DND-41 (cell line): ENCODE data around the gene AHNAK.

ENCODE experiments used
- ATAC-seq: fragments of 200-7000 bp; cut with Tn5 transposase; 3 replicates; pipeline ENCODE4 v1.9.1; 2021; ENCODE audit warnings: low read depth; ENCODE audit not compliant: insufficient read depth
- DNase-seq: peaks from one replicate; pipeline ENCODE4 v3.0.0-alpha.2; 2020
- H2AFZ ChIP-seq: 2 replicates; pipeline ENCODE4 v1.6.0; 2012; ENCODE audit warnings: low read depth, low read length
- H3K27ac ChIP-seq: 2 replicates; pipeline ENCODE4 v1.5.1; 2012; ENCODE audit warnings: low read length, inconsistent platforms
- H3K27me3 ChIP-seq: fragments of 200-600 bp; sonication (generic); 2 replicates; pipeline ENCODE4 v1.6.0; 2012; ENCODE audit warnings: low read length, mild to moderate bottlenecking, inconsistent platforms; ENCODE audit not compliant: insufficient read depth, poor library complexity
- H3K36me3 ChIP-seq: 2 replicates; pipeline ENCODE4 v1.5.1; 2012; ENCODE audit warnings: low read length, inconsistent platforms; ENCODE audit not compliant: insufficient read depth
- H3K4me1 ChIP-seq: 2 replicates; pipeline ENCODE4 v1.5.1; 2012; ENCODE audit warnings: mild to moderate bottlenecking, low read length; ENCODE audit not compliant: insufficient read depth
- H3K4me2 ChIP-seq: 2 replicates; pipeline ENCODE4 v1.6.0; 2012; ENCODE audit warnings: mild to moderate bottlenecking, moderate library complexity, low read length, inconsistent platforms; ENCODE audit not compliant: insufficient read depth
- H3K4me3 ChIP-seq, 2 experiments: fragments of 200-600 bp in 1 of 2; shearing (Covaris generic) in 1 of 2; 2 replicates each; pipeline ENCODE4 v1.5.1; 2012 to 2016; ENCODE audit warnings: inconsistent platforms in 2 of 2, low read length in 2 of 2, mild to moderate bottlenecking in 2 of 2, low read depth in 1 of 2, moderate library complexity in 1 of 2
- H3K79me2 ChIP-seq: 2 replicates; pipeline ENCODE4 v1.6.0; 2012; ENCODE audit warnings: low read length, inconsistent platforms; ENCODE audit not compliant: insufficient read depth
- H3K9ac ChIP-seq: 2 replicates; pipeline ENCODE4 v1.6.0; 2012; ENCODE audit warnings: low read depth, mild to moderate bottlenecking, inconsistent platforms, low read length, moderate library complexity
- H3K9me3 ChIP-seq: 2 replicates; pipeline ENCODE4 v1.5.1; 2012; ENCODE audit warnings: low read length, moderate library complexity, mild to moderate bottlenecking, inconsistent platforms; ENCODE audit not compliant: insufficient read depth, severe bottlenecking
- H4K20me1 ChIP-seq: 2 replicates; pipeline ENCODE4 v1.6.0; 2012; ENCODE audit warnings: low read length; ENCODE audit not compliant: insufficient read depth
- CTCF ChIP-seq: IDR thresholded peaks from 2 replicates; pipeline ENCODE4 v1.5.1; 2012; ENCODE audit warnings: borderline replicate concordance, low read length, moderate library complexity, mild to moderate bottlenecking; ENCODE audit not compliant: poor library complexity, severe bottlenecking; ENCODE audit errors: extremely low read depth
- EZH2 ChIP-seq: IDR thresholded peaks from 3 replicates; pipeline ENCODE4 v1.6.1; 2012; ENCODE audit warnings: borderline replicate concordance, low read depth, mild to moderate bottlenecking, moderate library complexity, low read length, inconsistent platforms; ENCODE audit not compliant: severe bottlenecking

Gene AHNAK

DNA sequence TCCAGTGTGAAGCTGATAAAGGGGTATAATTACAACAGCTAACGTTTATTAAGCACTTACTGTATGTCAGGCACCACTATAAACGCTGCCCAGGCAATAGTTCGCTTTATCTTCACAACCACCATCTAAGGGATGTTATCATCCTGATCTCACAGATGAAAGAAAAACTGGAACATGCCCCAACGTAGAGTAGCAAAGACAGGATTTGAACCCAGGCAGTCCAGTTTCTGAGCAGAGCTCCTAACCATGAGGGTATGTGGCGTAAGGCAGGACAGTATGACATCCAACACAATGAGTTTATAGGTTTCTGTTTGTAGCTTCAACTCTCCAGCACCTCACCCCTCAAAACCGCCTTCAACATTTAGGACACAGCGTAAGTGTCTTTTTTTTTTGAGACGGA, 59.5 kb downstream of the AHNAK start:
- Histone ChIP-seq H3K4me2 (no peak overlapping the region), H3K9ac (no peak overlapping the region), H2AFZ (no peak overlapping the region), H3K36me3 (no peaks in the 10 kb centered on the region), H3K27me3 (no peaks in the 10 kb centered on the region), H3K9me3 (no peaks in the 10 kb centered on the region), H3K27ac (no peak overlapping the region), H3K4me3 (no peak overlapping the region), H3K4me1 (no peaks in the 10 kb centered on the region), H4K20me1 (no peaks in the 10 kb centered on the region), H3K79me2 (no peaks in the 10 kb centered on the region)
- ATAC-seq (no peak), DNase-seq (no peak)
- TF ChIP-seq EZH2 (no peak), CTCF (no peak)

DNA sequence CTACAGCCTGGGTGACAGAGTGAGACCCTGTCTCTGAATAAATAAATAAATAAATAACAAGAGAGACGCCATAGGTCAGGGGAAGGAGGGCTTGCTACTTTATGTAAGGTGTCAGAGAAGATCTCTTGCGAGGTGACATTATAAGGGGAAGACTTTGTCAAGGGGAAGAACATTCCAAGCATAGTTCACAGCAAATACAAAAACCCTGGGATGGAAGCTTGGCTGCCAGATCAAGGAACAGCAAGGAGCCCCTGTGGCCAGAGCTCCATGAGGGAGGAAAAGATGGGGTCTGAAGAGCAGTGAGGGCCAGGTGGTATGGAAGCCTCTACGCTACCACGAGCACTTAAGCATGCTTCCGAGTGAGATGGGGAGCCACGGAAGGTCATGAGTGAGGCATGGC, 62.3 kb downstream of the AHNAK start:
- H4K20me1 ChIP-seq, result no peaks in the 10 kb centered on the region
- no peaks in the 10 kb centered on the region for H3K36me3 ChIP-seq

DNA sequence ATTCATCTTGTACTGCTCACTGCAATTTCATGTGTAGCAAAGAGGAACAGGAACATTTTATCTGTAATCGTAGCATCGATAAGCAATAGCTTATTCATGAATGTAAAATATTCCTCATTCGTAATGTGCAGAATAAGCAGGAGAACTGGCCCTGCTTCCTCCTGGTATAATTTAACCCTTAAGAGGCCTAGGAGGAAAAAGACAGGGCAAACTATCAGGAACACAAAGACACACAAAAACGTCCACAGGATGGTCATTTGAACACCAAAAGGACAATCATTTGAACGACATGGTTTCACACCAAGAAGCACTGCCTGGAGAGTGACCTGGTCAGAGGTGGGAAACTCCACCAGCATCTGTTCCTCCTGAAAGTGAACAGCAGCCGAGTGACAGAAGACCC, 63.9 kb downstream of the AHNAK start:
- H2AFZ ChIP-seq, result no peak overlapping the region
- no peak overlapping the region for H3K9ac ChIP-seq
- ATAC-seq, result no peak
- no peaks in the 10 kb centered on the region for H3K4me1 ChIP-seq
- no peak for TF ChIP-seq EZH2
- no peak for TF ChIP-seq CTCF
- H3K4me2 ChIP-seq, result no peak overlapping the region
- no peaks in the 10 kb centered on the region for H3K36me3 ChIP-seq
- no peak for DNase-seq
- no peaks in the 10 kb centered on the region for H4K20me1 ChIP-seq
- no peaks in the 10 kb centered on the region for H3K9me3 ChIP-seq
- no peak overlapping the region for H3K4me3 ChIP-seq
- H3K79me2 ChIP-seq, result no peaks in the 10 kb centered on the region
- H3K27ac ChIP-seq, result no peak overlapping the region
- no peaks in the 10 kb centered on the region for H3K27me3 ChIP-seq

More for the DNA sequence above, 62.3 kb downstream of the AHNAK start:
- H3K9me3 ChIP-seq, result no peaks in the 10 kb centered on the region
- TF ChIP-seq EZH2, result no peak
- TF ChIP-seq CTCF, result no peak
- no peaks in the 10 kb centered on the region for H3K79me2 ChIP-seq
- H3K27me3 ChIP-seq, result no peaks in the 10 kb centered on the region
- ATAC-seq (no peak), DNase-seq (no peak)
- no peak overlapping the region for H3K4me3 ChIP-seq
- H3K4me2 ChIP-seq, result no peak overlapping the region
- no peaks in the 10 kb centered on the region for H3K4me1 ChIP-seq
- H2AFZ ChIP-seq, result no peak overlapping the region
- no peak overlapping the region for H3K9ac ChIP-seq
- no peak overlapping the region for H3K27ac ChIP-seq

DNA sequence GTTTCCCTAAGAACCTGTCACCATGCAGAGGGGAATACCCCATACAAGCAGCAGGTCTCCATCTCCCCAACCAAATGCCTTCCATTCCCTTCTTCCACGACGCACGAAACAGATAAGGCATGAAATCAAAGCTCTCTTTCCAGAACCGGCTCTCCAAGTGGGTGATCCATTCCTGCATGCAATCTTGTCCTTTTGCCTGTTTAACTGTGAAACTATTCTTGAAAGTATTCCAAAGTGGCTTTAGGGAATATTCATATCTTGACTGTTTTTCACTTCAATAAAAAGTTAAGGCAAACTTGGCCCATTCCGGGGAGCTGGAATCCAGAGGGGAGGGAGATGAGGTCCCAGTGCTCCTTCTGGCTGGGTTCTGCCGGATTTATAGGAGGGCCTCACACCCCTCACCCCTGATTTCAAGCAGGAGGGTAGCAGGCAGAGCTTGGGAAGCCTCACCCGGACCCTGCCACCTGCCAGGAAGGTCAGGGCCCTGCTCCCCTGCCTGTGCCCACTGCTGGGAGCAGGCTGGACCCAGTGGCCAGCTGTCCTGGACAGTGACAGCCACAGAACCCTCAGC, 66.9 kb downstream of the AHNAK start:
- Histone ChIP-seq H3K4me1 (no peaks in the 10 kb centered on the region), H4K20me1 (no peaks in the 10 kb centered on the region), H3K36me3 (no peaks in the 10 kb centered on the region), H2AFZ (no peak overlapping the region), H3K27ac (no peak overlapping the region), H3K27me3 (no peaks in the 10 kb centered on the region), H3K79me2 (no peaks in the 10 kb centered on the region), H3K4me3 (no peak overlapping the region), H3K4me2 (no peak overlapping the region), H3K9ac (no peak overlapping the region), H3K9me3 (no peaks in the 10 kb centered on the region)
- no peak for ATAC-seq
- TF ChIP-seq CTCF, result no peak
- TF ChIP-seq EZH2, result no peak
- DNase-seq, result no peak
